Measurements from ENCODE around the gene RABEP2. TPM values are rescaled to one million over a fixed set of nuclear protein-coding genes. Genes with fewer than 3 reads are reported as not detected.
A peak's percentile ranks its signal among the peaks of the same experiment; 100 is the strongest.

RABEP2 gene
- total and polyA plus RNA-seq, 5 donors from 2014 or later, result 2.9 to 28.2 (median 3.8) TPM

- Histone ChIP-seq H3K4me1 (ENCODE audit: control insufficient read depth, insufficient read depth, low read length, poor library complexity, severe bottlenecking) (peaks cover 9% of the 10 kb centered on the region), H3K27ac (ENCODE audit: insufficient read depth, low read length, poor library complexity, severe bottlenecking) (no peak overlapping the region), H3K9me3 (ENCODE audit: control insufficient read depth in 2 of 2, low read length in 2 of 2) (no peaks in the 10 kb centered on the region), H3K4me3 (ENCODE audit: low read depth, low read length) (no peak overlapping the region), H3K36me3 (ENCODE audit: control insufficient read depth, insufficient read depth, low read length) (no peaks in the 10 kb centered on the region), H3K27me3 (ENCODE audit: control insufficient read depth, insufficient read depth, low read length) (no peaks in the 10 kb centered on the region)
- H3K27ac Mint-ChIP-seq, result no peak overlapping the region
- no peaks in the 10 kb centered on the region for H3K9me3 Mint-ChIP-seq
- peaks cover 0 to 22% (median 14%) of the 10 kb centered on the region in 4 donors for H3K4me1 Mint-ChIP-seq
- DNase-seq, result no peak
- no peak overlapping the region for H3K4me3 Mint-ChIP-seq
- H3K27me3 Mint-ChIP-seq, result peaks cover 26% of the 10 kb centered on the region
- no peak for ATAC-seq (ENCODE audit: low read depth in 2 of 2)
- no peaks in the 10 kb centered on the region for H3K36me3 Mint-ChIP-seq
Measured at GRCh38 chr16:28938721-28939120, 13.7 kb upstream of the RABEP2 start.

- DNase-seq (no peak), ATAC-seq (ENCODE audit: low read depth in 2 of 2) (no peak)
- Mint-ChIP-seq H3K36me3 (no peaks in the 10 kb centered on the region), H3K27me3 (peaks cover 22% of the 10 kb centered on the region), H3K4me3 (no peak overlapping the region), H3K27ac (no peak overlapping the region), H3K4me1 (peaks cover 0 to 22% (median 14%) of the 10 kb centered on the region in 4 donors), H3K9me3 (no peaks in the 10 kb centered on the region)
- peaks cover 9% of the 10 kb centered on the region for H3K4me1 ChIP-seq (ENCODE audit: control insufficient read depth, insufficient read depth, low read length, poor library complexity, severe bottlenecking)
- no peaks in the 10 kb centered on the region for H3K36me3 ChIP-seq (ENCODE audit: control insufficient read depth, insufficient read depth, low read length)
- H3K27ac ChIP-seq (ENCODE audit: insufficient read depth, low read length, poor library complexity, severe bottlenecking), result no peak overlapping the region
- H3K27me3 ChIP-seq (ENCODE audit: control insufficient read depth, insufficient read depth, low read length), result no peaks in the 10 kb centered on the region
- H3K4me3 ChIP-seq (ENCODE audit: low read depth, low read length), result no peak overlapping the region
- H3K9me3 ChIP-seq (ENCODE audit: control insufficient read depth in 2 of 2, low read length in 2 of 2), result no peaks in the 10 kb centered on the region
Measured at GRCh38 chr16:28937222-28937876, 12.3 kb upstream of the RABEP2 start.

- Mint-ChIP-seq H3K36me3 (no peaks in the 10 kb centered on the region), H3K27ac (peak overlapping the region in 2 of 3 donors; percentile 43 to 52), H3K27me3 (peaks cover 22% of the 10 kb centered on the region), H3K4me3 (peak overlapping the region in 3 of 4 donors; percentile 31 to 80 (median 59)), H3K4me1 (peaks cover 0 to 22% (median 14%) of the 10 kb centered on the region in 4 donors), H3K9me3 (no peaks in the 10 kb centered on the region)
- H3K4me3 ChIP-seq (ENCODE audit: low read depth, low read length), result no peak overlapping the region
- H3K4me1 ChIP-seq (ENCODE audit: control insufficient read depth, insufficient read depth, low read length, poor library complexity, severe bottlenecking), result peaks cover 9% of the 10 kb centered on the region
- no peaks in the 10 kb centered on the region for H3K36me3 ChIP-seq (ENCODE audit: control insufficient read depth, insufficient read depth, low read length)
- DNase-seq (no peak), ATAC-seq (ENCODE audit: low read depth in 2 of 2) (no peak)
- H3K9me3 ChIP-seq (ENCODE audit: control insufficient read depth in 2 of 2, low read length in 2 of 2), result no peaks in the 10 kb centered on the region
- H3K27me3 ChIP-seq (ENCODE audit: control insufficient read depth, insufficient read depth, low read length), result no peaks in the 10 kb centered on the region
- H3K27ac ChIP-seq (ENCODE audit: insufficient read depth, low read length, poor library complexity, severe bottlenecking), result no peak overlapping the region
Measured at GRCh38 chr16:28936784-28937155, 11.7 kb upstream of the RABEP2 start.

- Mint-ChIP-seq H3K27ac (peak overlapping the region; percentile 43 to 93 (median 52)), H3K27me3 (peaks cover 22% of the 10 kb centered on the region), H3K4me1 (peaks cover 0 to 22% (median 14%) of the 10 kb centered on the region in 4 donors), H3K9me3 (no peaks in the 10 kb centered on the region), H3K36me3 (no peaks in the 10 kb centered on the region), H3K4me3 (peak overlapping the region; percentile 31 to 85 (median 70))
- peaks cover 9% of the 10 kb centered on the region for H3K4me1 ChIP-seq (ENCODE audit: control insufficient read depth, insufficient read depth, low read length, poor library complexity, severe bottlenecking)
- H3K4me3 ChIP-seq (ENCODE audit: low read depth, low read length), result peak overlapping the region; percentile 55
- ATAC-seq (ENCODE audit: low read depth in 2 of 2), result peak; percentile 95 to 97
- H3K27ac ChIP-seq (ENCODE audit: insufficient read depth, low read length, poor library complexity, severe bottlenecking), result no peak overlapping the region
- peak; percentile 75 to 87 (median 81) for DNase-seq
- no peaks in the 10 kb centered on the region for H3K36me3 ChIP-seq (ENCODE audit: control insufficient read depth, insufficient read depth, low read length)
- H3K27me3 ChIP-seq (ENCODE audit: control insufficient read depth, insufficient read depth, low read length), result no peaks in the 10 kb centered on the region
- no peaks in the 10 kb centered on the region for H3K9me3 ChIP-seq (ENCODE audit: control insufficient read depth in 2 of 2, low read length in 2 of 2)
Measured at GRCh38 chr16:28935924-28936783, 11.1 kb upstream of the RABEP2 start.

- Mint-ChIP-seq H3K4me1 (peaks cover 0 to 28% (median 15%) of the 10 kb centered on the region in 4 donors), H3K4me3 (peak overlapping the region in 2 of 4 donors; percentile 22 to 31), H3K27ac (peak overlapping the region; percentile 5 to 52 (median 37)), H3K9me3 (no peaks in the 10 kb centered on the region), H3K36me3 (no peaks in the 10 kb centered on the region), H3K27me3 (peaks cover 20% of the 10 kb centered on the region)
- Histone ChIP-seq H3K9me3 (ENCODE audit: control insufficient read depth in 2 of 2, low read length in 2 of 2) (no peaks in the 10 kb centered on the region), H3K27me3 (ENCODE audit: control insufficient read depth, insufficient read depth, low read length) (no peaks in the 10 kb centered on the region), H3K27ac (ENCODE audit: insufficient read depth, low read length, poor library complexity, severe bottlenecking) (no peak overlapping the region), H3K36me3 (ENCODE audit: control insufficient read depth, insufficient read depth, low read length) (no peaks in the 10 kb centered on the region), H3K4me1 (ENCODE audit: control insufficient read depth, insufficient read depth, low read length, poor library complexity, severe bottlenecking) (peaks cover 9% of the 10 kb centered on the region), H3K4me3 (ENCODE audit: low read depth, low read length) (no peak overlapping the region)
- no peak for DNase-seq
- ATAC-seq (ENCODE audit: low read depth in 2 of 2), result no peak
Measured at GRCh38 chr16:28935346-28935745, 10.3 kb upstream of the RABEP2 start.

- Mint-ChIP-seq H3K4me3 (no peak overlapping the region), H3K4me1 (peaks cover 0 to 29% (median 13%) of the 10 kb centered on the region in 4 donors), H3K27me3 (peaks cover 13% of the 10 kb centered on the region), H3K27ac (no peak overlapping the region), H3K36me3 (no peaks in the 10 kb centered on the region), H3K9me3 (no peaks in the 10 kb centered on the region)
- Histone ChIP-seq H3K4me1 (ENCODE audit: control insufficient read depth, insufficient read depth, low read length, poor library complexity, severe bottlenecking) (peaks cover 9% of the 10 kb centered on the region), H3K36me3 (ENCODE audit: control insufficient read depth, insufficient read depth, low read length) (no peaks in the 10 kb centered on the region), H3K4me3 (ENCODE audit: low read depth, low read length) (no peak overlapping the region), H3K27me3 (ENCODE audit: control insufficient read depth, insufficient read depth, low read length) (no peaks in the 10 kb centered on the region), H3K9me3 (ENCODE audit: control insufficient read depth in 2 of 2, low read length in 2 of 2) (no peaks in the 10 kb centered on the region), H3K27ac (ENCODE audit: insufficient read depth, low read length, poor library complexity, severe bottlenecking) (no peak overlapping the region)
- DNase-seq, result no peak
- no peak for ATAC-seq (ENCODE audit: low read depth in 2 of 2)
Measured at GRCh38 chr16:28933171-28933570, 8.1 kb upstream of the RABEP2 start.

GRCh38 chr16:28932339-28933141 is 7.5 kb upstream of the RABEP2 start:
- Histone ChIP-seq H3K36me3 (ENCODE audit: control insufficient read depth, insufficient read depth, low read length) (no peaks in the 10 kb centered on the region), H3K9me3 (ENCODE audit: control insufficient read depth in 2 of 2, low read length in 2 of 2) (no peaks in the 10 kb centered on the region), H3K27me3 (ENCODE audit: control insufficient read depth, insufficient read depth, low read length) (no peaks in the 10 kb centered on the region), H3K4me3 (ENCODE audit: low read depth, low read length) (no peak overlapping the region), H3K4me1 (ENCODE audit: control insufficient read depth, insufficient read depth, low read length, poor library complexity, severe bottlenecking) (peaks cover 9% of the 10 kb centered on the region), H3K27ac (ENCODE audit: insufficient read depth, low read length, poor library complexity, severe bottlenecking) (no peak overlapping the region)
- Mint-ChIP-seq H3K4me1 (peaks cover 0 to 27% (median 15%) of the 10 kb centered on the region in 4 donors), H3K4me3 (no peak overlapping the region), H3K9me3 (no peaks in the 10 kb centered on the region), H3K27me3 (peaks cover 10% of the 10 kb centered on the region), H3K27ac (no peak overlapping the region), H3K36me3 (no peaks in the 10 kb centered on the region)
- ATAC-seq (ENCODE audit: low read depth in 2 of 2), result no peak
- no peak for DNase-seq
